AG04450 (cell line): ENCODE results near the gene TSPYL1. TPM values are rescaled to one million over a fixed set of nuclear protein-coding genes. Genes with fewer than 3 reads are reported as not detected.

Experiments
- CTCF ChIA-PET: fragments of 300-600, 350-600 bp; formaldehyde crosslinking; extraction: SDS; loops from one replicate; lab custom pipeline; 2022; ENCODE audit warnings: antibody characterized with exemption, inconsistent platforms; lab: Charles Lee
- POLR2A ChIA-PET: fragments of 350-600 bp; formaldehyde crosslinking; extraction: SDS; loops from one replicate; lab custom pipeline; 2021; ENCODE audit warnings: antibody characterized with exemption, inconsistent platforms; lab: Yijun Ruan, JAX
- DNase-seq: peaks from one replicate; pipeline ENCODE4 v3.0.0-alpha.2; 2011; ENCODE audit warnings: low read depth, low spot score
- H3K27ac ChIP-seq: one replicate; pipeline ENCODE4 v1.5.1; 2012; ENCODE audit warnings: low read depth, low read length, control low read depth
- H3K27me3 ChIP-seq: one replicate; pipeline ENCODE4 v1.6.0; 2012; ENCODE audit warnings: low read length; ENCODE audit not compliant: control insufficient read depth, insufficient read depth
- H3K4me3 ChIP-seq: 2 replicates; pipeline ENCODE4 v1.5.1; 2011; ENCODE audit warnings: mild to moderate bottlenecking, low read depth, low read length, control low read depth
- H3K9me3 ChIP-seq: 2 replicates; pipeline ENCODE4 v1.5.1; 2012; ENCODE audit warnings: low read length; ENCODE audit not compliant: control insufficient read depth, insufficient read depth
- CTCF ChIP-seq: IDR thresholded peaks from 2 replicates; pipeline ENCODE4 v1.5.1; 2011; ENCODE audit warnings: low read depth, low read length, control low read depth, inconsistent platforms
- polyA plus RNA-seq: library from polyadenylated mRNA; depleted of rRNA; stranded (reverse); fragments of >200 nt; gene quantifications from 2 replicates; pipeline ENCODE4 v1.2.3, GENCODE V29; 2011

Gene TSPYL1
- polyA plus RNA-seq, 1 experiment: 71.9 TPM

DNA sequence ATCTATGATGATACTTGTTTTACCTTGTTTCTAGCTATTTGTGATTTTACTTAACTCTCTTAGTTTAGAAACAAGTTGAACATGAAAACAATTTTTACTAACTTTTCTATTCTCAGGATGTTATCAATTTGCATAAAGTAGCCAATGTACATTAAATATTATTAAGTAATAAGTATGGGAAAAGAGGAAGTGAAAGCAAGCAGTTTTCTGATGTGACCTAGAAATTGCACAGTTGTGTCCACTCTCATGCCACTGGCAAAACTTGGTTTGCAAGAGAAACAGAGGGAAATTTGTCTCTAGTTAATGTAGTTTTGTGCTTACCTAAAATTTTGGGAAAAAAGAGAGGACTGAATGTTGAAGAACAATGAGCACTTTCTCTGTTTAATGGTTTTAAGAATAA lies 19.2 kb upstream of the TSPYL1 start:
- Histone ChIP-seq H3K4me3 (no peak overlapping the region), H3K27me3 (no peaks in the 10 kb centered on the region), H3K27ac (no peak overlapping the region), H3K9me3 (no peaks in the 10 kb centered on the region)
- POLR2A ChIA-PET: no interaction called here
- no peak for DNase-seq
- CTCF ChIA-PET: interaction anchor here (1.4 kb wide), 1 partner anchor 262 kb away, joined by 3 read pairs; no protein-coding TSS in a partner anchor
- no peak for TF ChIP-seq CTCF

GRCh38 chr6:116298273-116298672 lies 18.5 kb upstream of the TSPYL1 start:
- POLR2A ChIA-PET: no interaction called here
- Histone ChIP-seq H3K9me3 (no peaks in the 10 kb centered on the region), H3K27ac (no peak overlapping the region), H3K4me3 (no peak overlapping the region), H3K27me3 (no peaks in the 10 kb centered on the region)
- no peak for TF ChIP-seq CTCF
- no peak for DNase-seq
- CTCF ChIA-PET: interaction anchor here (1.4 to 3.2 kb wide), 2 partner anchors 10 to 263 kb away, joined by 3 to 13 read pairs; no protein-coding TSS in a partner anchor

DNA sequence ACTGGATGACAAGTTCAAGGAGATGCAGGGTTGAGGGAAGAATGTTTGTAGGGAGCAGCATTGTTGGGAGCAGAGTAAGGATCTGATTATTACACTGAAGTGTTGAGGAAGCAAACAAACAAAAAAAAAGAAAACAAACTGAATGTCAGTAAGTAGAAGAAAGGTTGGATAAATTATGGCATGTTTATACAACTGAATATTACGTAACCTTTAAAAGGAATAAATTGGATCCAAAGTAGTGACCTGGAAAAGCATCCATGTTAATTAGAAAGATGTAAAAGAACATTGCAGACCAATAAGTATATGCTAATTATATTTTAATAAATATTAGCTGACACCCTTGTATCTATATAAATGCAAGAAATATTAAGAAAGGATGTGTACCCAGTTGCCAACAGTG lies 12.8 kb upstream of the TSPYL1 start:
- ChIA-PET POLR2A (no interaction called here), CTCF (interaction anchor here (1.1 to 2.3 kb wide), 3 partner anchors 10 to 219 kb away, joined by 3 to 11 read pairs (median 4); partner anchors contain the start of gene CALHM5)
- Histone ChIP-seq H3K4me3 (no peak overlapping the region), H3K27me3 (no peaks in the 10 kb centered on the region), H3K27ac (no peak overlapping the region), H3K9me3 (no peaks in the 10 kb centered on the region)
- TF ChIP-seq CTCF: no peak
- no peak for DNase-seq

- H3K4me3 ChIP-seq: no peak overlapping the region
- CTCF ChIA-PET: interaction anchor here (0.6 to 2.3 kb wide), 4 partner anchors 16 to 241 kb away, joined by 3 to 11 read pairs (median 3); partner anchors contain the start of gene CALHM5
- H3K27ac ChIP-seq: no peak overlapping the region
- TF ChIP-seq CTCF: no peak
- DNase-seq: no peak
- POLR2A ChIA-PET: no interaction called here
- no peaks in the 10 kb centered on the region for H3K9me3 ChIP-seq
- no peaks in the 10 kb centered on the region for H3K27me3 ChIP-seq
Measured at GRCh38 chr6:116291701-116292396, 12.1 kb upstream of the TSPYL1 start.

DNA sequence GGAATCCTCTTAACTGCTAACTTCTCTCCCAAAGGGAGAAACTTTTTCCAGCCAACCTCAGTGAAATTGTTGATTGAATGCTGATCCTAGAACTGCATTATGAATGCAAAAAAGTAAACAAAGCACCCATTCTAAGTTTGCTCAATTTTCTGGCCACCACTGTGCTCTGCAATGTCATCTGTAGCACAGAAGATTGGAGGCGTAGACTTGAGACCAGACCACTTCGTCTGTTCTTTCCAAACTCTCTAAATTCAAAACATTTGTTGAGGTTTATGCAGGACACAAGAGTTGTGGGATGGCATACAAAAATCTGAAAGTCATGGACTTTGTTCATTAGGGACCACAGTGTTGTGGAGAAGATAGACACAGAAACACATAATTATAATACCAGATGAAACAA lies 11.1 kb upstream of the TSPYL1 start:
- no peak for DNase-seq
- CTCF ChIA-PET: interaction anchor here (5.1 to 5.2 kb wide), 2 partner anchors 22 to 271 kb away, joined by 39 to 102 read pairs; no protein-coding TSS in a partner anchor
- no peak for TF ChIP-seq CTCF
- POLR2A ChIA-PET: no interaction called here
- H3K27ac ChIP-seq: no peak overlapping the region
- no peak overlapping the region for H3K4me3 ChIP-seq
- no peaks in the 10 kb centered on the region for H3K27me3 ChIP-seq
- no peaks in the 10 kb centered on the region for H3K9me3 ChIP-seq
